IPS DF 19.7 (cell line): ENCODE data around the gene HERPUD2.
A peak's percentile ranks its signal among the peaks of the same experiment; 100 is the strongest.
"Not testable (repeated sequence)": the region's sequence is repeated elsewhere in the genome, so short reads cannot be mapped to it uniquely, and the experiment has no call there.

ENCODE experiments used
- DNase-seq: peaks from one replicate; pipeline ENCODE4 v3.0.0-alpha.2; 2013; ENCODE audit warnings: low read depth, low spot score

Gene HERPUD2

GRCh38 chr7:35605760-35606159 is 89.2 kb downstream of the HERPUD2 start:
- DNase-seq = no peak

- no peak for DNase-seq
These were observed 90.3 kb downstream of the HERPUD2 start for GRCh38 chr7:35604595-35604994.

GRCh38 chr7:35599645-35600044 is 95.3 kb downstream of the HERPUD2 start:
- no peak for DNase-seq

GRCh38 chr7:35599061-35599460 is 95.9 kb downstream of the HERPUD2 start:
- no peak for DNase-seq

- no peak for DNase-seq
These were observed 98.9 kb downstream of the HERPUD2 start for GRCh38 chr7:35596061-35596460.

GRCh38 chr7:35593899-35594298 is 101.0 kb downstream of the HERPUD2 start:
- peak; percentile 40 for DNase-seq

GRCh38 chr7:35588647-35589046 is 106.3 kb downstream of the HERPUD2 start:
- no peak for DNase-seq

- no peak for DNase-seq
These were observed 109.9 kb downstream of the HERPUD2 start for GRCh38 chr7:35584990-35585389.

- not testable (repeated sequence) for DNase-seq
These were observed 110.4 kb downstream of the HERPUD2 start for GRCh38 chr7:35584533-35584932.
